Fibroblast of pulmonary artery (primary cell): ENCODE measurements around the gene FA2H.
A peak's percentile ranks its signal among the peaks of the same experiment; 100 is the strongest.
"Not testable (repeated sequence)": the region's sequence is repeated elsewhere in the genome, so short reads cannot be mapped to it uniquely, and the experiment has no call there.

Experiments used
- DNase-seq: peaks from one replicate; pipeline ENCODE4 v3.0.0-alpha.2; 2010; ENCODE audit warnings: low read depth
- H3K4me3 ChIP-seq: replicated peaks from 2 replicates; pipeline ENCODE4 v1.5.1; 2011; ENCODE audit warnings: low read depth, mild to moderate bottlenecking, control low read depth, low read length, moderate library complexity
- CTCF ChIP-seq: IDR thresholded peaks from 2 replicates; pipeline ENCODE4 v1.5.1; 2011; ENCODE audit warnings: mild to moderate bottlenecking, control low read depth, low read length, inconsistent platforms; ENCODE audit errors: missing control alignments

FA2H gene, protein sequence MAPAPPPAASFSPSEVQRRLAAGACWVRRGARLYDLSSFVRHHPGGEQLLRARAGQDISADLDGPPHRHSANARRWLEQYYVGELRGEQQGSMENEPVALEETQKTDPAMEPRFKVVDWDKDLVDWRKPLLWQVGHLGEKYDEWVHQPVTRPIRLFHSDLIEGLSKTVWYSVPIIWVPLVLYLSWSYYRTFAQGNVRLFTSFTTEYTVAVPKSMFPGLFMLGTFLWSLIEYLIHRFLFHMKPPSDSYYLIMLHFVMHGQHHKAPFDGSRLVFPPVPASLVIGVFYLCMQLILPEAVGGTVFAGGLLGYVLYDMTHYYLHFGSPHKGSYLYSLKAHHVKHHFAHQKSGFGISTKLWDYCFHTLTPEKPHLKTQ

GRCh38 chr16:74774223-74775139, at the start of gene FA2H:
Gene FA2H, minus strand, starts transcription at chr16:74774820. Its CDS starts 65 bp downstream, at chr16:74774755.
- TF ChIP-seq CTCF = no peak
- peak; percentile 23 for DNase-seq
- no peak within 1 kb of the TSS for H3K4me3 ChIP-seq

GRCh38 chr16:74817851-74818250, 43.2 kb upstream of the FA2H start:
- TF ChIP-seq CTCF = peak; percentile 6
- no peak for DNase-seq
- H3K4me3 ChIP-seq = no peak overlapping the region

GRCh38 chr16:74813109-74813641, 38.6 kb upstream of the FA2H start:
- TF ChIP-seq CTCF = peak; percentile 91
- peak; percentile 64 for DNase-seq
- no peak overlapping the region for H3K4me3 ChIP-seq

DNA sequence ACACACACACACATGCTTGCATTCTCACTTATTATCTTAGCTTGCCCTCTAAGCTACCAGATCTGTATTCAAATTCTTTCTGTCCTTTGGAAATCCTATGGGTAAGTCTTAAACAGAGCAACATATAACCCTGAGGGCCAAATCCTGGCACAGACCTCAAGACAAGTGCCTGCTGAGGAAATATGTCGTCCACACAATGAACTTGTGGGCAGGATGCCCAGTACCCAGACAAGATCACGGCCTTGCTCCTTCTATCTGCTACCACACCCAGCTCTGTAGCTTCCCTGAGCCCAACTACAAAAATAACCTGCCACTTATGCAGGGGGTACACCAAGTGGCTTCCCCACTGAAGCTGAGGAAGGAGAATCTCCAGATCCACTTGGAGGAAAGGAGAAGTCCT, 37.3 kb upstream of the FA2H start:
- no peak for DNase-seq
- TF ChIP-seq CTCF = no peak
- no peak overlapping the region for H3K4me3 ChIP-seq

GRCh38 chr16:74811216-74811615, 36.6 kb upstream of the FA2H start:
- DNase-seq, H3K4me3 ChIP-seq: not testable (repeated sequence)

GRCh38 chr16:74807052-74807646, 32.5 kb upstream of the FA2H start:
- no peak for TF ChIP-seq CTCF
- no peak for DNase-seq
- H3K4me3 ChIP-seq = no peak overlapping the region

DNA sequence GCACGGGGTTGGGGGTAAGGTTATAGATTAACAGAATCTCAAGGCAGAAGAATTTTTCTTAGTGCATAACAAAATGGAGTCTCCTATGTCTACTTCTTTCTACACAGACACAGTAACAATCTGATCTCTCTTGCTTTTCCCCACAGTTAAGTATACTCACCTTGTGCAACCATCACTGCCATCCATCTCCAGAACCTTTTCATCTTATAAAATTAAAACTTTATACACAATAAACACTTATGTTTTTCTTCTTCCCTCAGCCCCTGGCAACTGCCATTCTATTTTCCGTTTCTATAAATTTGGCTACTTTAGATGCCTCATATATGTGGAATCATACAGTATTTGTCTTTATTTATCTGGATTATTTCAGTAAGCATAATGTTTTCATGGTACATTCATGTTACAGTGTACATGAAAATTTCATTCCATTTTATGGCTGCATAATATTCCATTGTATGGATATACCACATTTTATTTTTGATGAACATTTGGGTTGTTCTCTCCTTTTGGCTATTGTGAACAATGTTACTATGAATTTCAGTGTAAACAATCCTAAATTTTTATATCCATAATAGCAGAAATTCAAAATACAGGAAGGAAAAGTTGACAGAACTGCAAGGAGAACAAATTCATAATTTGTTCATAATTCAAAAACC, 25.7 kb upstream of the FA2H start:
- TF ChIP-seq CTCF = no peak
- DNase-seq = no peak
- H3K4me3 ChIP-seq = no peak overlapping the region
